ENCODE data around the gene DDX46. TPM values are rescaled to one million over a fixed set of nuclear protein-coding genes. Genes with fewer than 3 reads are reported as not detected.
"Not testable (repeated sequence)": the region's sequence is repeated elsewhere in the genome, so short reads cannot be mapped to it uniquely, and the experiment has no call there.

Gene DDX46
- total RNA-seq, 1 experiment from 2014 or later, result 42.6 TPM

DNA sequence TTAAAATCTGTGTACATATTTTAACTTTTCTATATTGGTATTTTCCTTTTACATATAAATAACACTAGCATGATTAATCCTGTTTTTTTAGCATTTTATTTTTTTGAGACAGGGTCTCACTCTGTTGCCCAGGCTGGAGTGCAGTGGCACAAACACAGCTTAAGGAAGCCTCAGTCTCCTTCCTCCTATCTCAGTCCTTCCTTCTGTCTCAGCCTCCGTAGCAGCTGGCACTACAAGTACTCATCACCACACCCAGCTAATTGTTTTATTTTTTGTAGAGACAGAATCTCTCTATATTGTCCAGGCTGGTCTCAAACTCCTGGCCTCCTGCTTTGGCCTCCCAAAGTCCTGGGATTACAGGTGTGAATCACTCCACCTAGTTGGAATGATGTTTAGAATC lies 85.7 kb downstream of the DDX46 start:
- DNase-seq (ENCODE audit: low spot score), result no peak

DNA sequence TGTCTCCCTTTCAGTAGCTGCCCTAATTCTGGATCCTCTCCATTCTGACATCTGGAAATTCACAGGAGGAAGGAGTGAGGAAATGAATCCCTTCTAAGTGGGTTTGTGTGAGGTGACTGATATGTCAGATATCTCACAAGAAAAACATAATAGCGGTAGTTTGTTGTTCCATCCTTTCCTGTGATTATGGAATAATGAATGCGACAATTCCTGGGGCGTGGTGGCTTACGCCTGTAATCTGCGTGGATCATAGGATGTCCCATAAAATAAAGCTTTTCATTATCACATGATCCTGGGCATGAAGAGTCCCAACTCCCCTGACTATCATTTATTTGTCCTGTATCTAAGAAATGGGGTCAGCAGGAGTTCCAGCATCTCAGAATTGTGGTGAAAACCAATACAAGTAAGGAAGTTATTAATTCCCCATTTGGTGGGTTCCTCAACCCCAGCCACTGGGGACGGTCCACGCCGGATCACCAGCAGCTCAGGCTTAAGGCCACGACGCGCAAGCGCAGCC lies 86.8 kb downstream of the DDX46 start:
- DNase-seq (ENCODE audit: low spot score), result no peak

GRCh38 chr5:134845852-134846640 lies 87.5 kb downstream of the DDX46 start, which contains the start of gene C5orf24:
Gene C5orf24, plus strand, starts transcription at chr5:134845968. Its CDS starts 8,933 bp downstream, at chr5:134854901.
- DNase-seq (ENCODE audit: low spot score), result peak; percentile 95

DNA sequence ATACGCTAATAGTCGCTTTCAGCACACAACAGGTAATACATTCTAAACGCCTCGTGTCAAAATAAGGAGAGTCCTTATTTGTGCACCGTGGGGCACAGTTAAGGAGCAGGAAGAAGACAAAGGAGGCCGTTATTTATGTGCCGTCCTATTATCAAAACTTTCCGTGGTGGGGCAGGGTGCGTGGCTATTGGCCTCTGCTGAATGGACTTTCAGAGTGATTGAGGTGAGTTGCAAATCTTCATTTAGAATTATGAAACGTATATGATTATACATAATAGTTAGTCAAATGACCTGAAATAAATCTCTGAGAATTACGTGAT lies 88.0 kb downstream of the DDX46 start:
- DNase-seq (ENCODE audit: low spot score), result peak; percentile 52

GRCh38 chr5:134849434-134849933 lies 90.9 kb downstream of the DDX46 start:
- not testable (repeated sequence) for DNase-seq (ENCODE audit: low spot score)

- no peak for DNase-seq (ENCODE audit: low spot score)
These were observed 92.8 kb downstream of the DDX46 start for GRCh38 chr5:134851307-134851923.

DNA sequence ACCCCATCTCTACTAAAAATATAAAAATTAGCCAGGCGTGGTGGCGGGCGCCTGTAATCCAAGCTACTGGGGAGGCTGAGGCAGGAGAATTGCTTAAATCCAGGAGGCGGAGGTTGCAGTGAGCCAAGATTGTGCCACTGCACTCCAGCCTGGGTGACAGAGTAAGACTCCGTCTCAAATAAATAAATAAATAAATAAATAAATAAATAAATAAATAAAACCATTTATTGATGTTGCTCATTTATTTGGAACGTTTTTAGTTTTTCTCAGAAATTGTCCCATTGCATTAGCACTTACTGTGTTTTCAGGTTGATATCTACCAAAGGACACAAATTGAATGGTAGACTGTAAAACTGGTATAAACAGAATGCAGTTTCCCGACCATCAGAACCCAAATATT lies 97.9 kb downstream of the DDX46 start:
- not testable (repeated sequence) for DNase-seq (ENCODE audit: low spot score)

DNA sequence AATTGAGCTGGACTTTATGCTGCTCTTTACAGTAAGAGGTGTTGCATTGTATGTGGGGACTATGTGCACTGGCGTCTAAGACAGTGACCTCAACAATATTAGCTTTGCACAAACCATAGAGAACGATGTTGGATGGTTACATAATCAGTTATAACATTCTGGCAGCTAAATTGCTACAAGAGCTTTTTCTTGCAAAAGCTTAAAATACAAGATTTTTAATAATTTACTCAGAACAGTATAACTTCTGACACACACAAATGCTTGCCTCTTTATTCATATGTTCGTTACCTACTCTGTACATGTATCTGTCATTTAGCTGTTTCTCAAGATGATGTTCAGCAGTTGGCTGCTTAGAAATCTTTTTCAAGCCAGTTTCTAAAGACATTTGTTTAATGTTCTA lies 98.8 kb downstream of the DDX46 start:
- no peak for DNase-seq (ENCODE audit: low spot score)

DNA sequence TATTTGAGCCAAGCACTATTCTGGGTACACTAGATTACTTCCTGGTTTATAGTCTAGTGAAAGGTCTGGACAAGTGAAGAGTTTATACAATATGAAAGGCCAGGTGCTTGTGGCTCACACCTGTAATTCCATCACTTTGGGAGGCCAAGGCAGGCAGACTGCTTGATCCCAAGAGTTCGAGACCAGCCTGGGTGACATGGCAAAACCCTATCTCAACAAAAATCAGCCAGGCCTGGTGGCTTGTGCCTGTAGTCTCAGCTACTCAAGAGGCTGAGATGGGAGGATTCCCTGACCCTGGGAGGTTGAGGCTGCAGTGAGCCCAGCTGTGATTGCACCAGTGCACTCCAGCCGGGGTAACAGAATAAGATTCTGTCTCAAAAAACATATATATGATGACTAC lies 106.1 kb downstream of the DDX46 start:
- DNase-seq (ENCODE audit: low spot score), result no peak

DNA sequence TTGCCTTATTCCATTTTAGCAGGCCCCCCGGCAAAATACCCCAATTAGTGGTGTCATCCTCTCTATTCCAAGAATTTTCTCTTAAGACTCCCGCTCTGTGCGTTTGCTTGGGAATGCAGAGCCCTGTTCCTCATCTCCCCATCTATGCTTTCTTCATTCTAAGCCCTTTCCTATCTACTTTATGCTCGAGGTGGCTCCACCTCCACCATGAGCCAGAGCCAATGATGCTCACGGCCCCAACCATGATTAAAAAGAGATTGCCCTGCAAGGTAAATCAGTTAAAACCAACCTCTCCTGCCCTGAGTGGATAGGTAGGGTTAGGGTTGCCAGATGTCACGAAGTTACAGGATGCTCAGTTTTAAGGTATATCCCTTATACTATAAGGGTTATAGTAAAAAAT lies 114.9 kb downstream of the DDX46 start:
- DNase-seq (ENCODE audit: low spot score), result no peak

DNA sequence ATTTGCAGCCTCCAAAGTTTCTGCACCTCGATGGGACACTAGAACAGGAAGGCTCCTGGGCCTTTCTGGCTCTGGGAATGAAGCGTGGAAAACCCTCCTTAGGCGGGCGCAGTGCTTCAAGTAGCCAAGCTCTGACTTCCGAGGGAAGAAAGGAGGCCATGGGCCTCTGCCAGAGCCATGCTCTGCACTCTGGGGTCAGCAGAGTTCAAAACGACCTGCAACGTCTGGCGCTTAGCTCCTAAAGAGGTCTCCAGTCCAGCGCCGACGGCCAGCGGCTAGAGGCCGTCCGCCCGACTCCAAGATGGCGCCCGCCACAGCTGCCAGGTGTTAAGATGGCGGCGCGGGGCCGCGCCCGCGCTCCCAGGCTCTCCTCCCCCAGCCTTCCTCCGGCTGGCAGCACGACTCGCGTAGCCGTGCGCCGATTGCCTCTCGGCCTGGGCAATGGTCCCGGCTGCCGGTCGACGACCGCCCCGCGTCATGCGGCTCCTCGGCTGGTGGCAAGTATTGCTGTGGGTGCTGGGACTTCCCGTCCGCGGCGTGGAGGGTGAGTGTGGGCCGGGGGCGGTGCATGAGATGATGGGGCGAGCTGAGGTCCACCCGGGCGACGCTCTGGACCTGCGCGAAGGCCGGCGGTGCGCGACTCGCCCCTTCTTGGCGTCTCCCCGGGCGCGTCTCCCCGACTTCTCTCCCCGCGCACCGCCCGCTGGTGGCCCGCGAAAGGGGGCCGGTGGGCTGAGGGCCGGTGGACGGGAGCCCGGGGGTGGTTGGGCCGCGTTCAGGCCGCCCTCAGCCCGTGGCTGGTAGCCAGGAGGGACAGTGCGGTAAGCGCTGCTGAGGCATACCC lies 115.6 kb downstream of the DDX46 start, which contains the start of gene TXNDC15:
Gene TXNDC15 (plus strand): TSS at position 385 of the 844 bp plus-strand sequence. CDS start 57 bp downstream, at position 442.
- peak; percentile 86 for DNase-seq (ENCODE audit: low spot score)

GRCh38 chr5:134874831-134875655 lies 116.5 kb downstream of the DDX46 start:
- DNase-seq (ENCODE audit: low spot score), result peak; percentile 42

GRCh38 chr5:134877159-134877558 lies 118.6 kb downstream of the DDX46 start:
- DNase-seq (ENCODE audit: low spot score), result no peak

DNA sequence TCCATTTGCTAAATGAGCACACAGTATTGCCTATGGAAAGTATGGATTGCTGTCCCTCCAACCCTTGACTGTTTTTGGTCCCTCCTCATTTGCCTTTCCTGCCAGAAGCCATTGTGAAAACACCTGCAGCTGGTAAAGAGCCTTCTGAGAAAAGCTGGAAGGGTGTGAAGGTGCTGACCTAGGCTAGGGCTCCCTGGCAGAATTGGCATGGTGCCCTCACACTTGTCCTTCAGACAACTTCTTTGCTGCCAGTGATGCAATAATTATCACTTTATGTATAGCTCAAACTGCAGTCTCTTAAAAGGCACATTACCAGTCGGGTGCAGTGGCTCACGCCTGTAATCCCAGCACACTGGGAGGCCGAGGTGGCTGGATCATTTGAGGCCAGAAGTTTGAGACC lies 119.8 kb downstream of the DDX46 start:
- DNase-seq (ENCODE audit: low spot score), result no peak

- no peak for DNase-seq (ENCODE audit: low spot score)
These were observed 120.9 kb downstream of the DDX46 start for GRCh38 chr5:134879456-134879855.

Small RNAs within 50 kb of the gene (small RNA-seq; reads per million reads assigned to genes)
- not detected for gene RNU6-757P

Other genes starting within 250 kb of the DDX46 start
- gene JADE2, start 233.1 kb upstream of the DDX46 start, total RNA-seq (2014; rRNA removed; shearing (Covaris generic)), result 47.6 and 50.1 TPM in 2 replicates
- gene SAR1B, start 126.0 kb upstream of the DDX46 start, total RNA-seq (2014; rRNA removed; shearing (Covaris generic)), result 23.6 and 23.8 TPM in 2 replicates
- gene SEC24A, start 110.0 kb upstream of the DDX46 start, total RNA-seq (2014; rRNA removed; shearing (Covaris generic)), result 6.2 and 6.7 TPM in 2 replicates
- 19.7 and 23.9 TPM in 2 replicates for gene CAMLG, start 20.2 kb upstream of the DDX46 start, total RNA-seq (2014; rRNA removed; shearing (Covaris generic))
- gene C5orf24, start 87.2 kb downstream of the DDX46 start, total RNA-seq (2014; rRNA removed; shearing (Covaris generic)), result 19.2 and 22.0 TPM in 2 replicates
- gene TXNDC15, start 115.6 kb downstream of the DDX46 start, total RNA-seq (2014; rRNA removed; shearing (Covaris generic)), result 21.5 and 27.5 TPM in 2 replicates
- gene PCBD2, start 146.4 kb downstream of the DDX46 start, total RNA-seq (2014; rRNA removed; shearing (Covaris generic)), result 6.6 and 7.6 TPM in 2 replicates
- not detected in 2 replicates for gene CATSPER3, start 209.1 kb downstream of the DDX46 start, total RNA-seq (2014; rRNA removed; shearing (Covaris generic))

Measured in HT-29 (cell line).